GM23338 (cell line): ENCODE measurements around the gene WASF2. TPM values are rescaled to one million over a fixed set of nuclear protein-coding genes. Genes with fewer than 3 reads are reported as not detected.

Experiments used
- ATAC-seq: fragments of 200-7000 bp; cut with Tn5 transposase; 3 replicates; pipeline ENCODE4 v1.9.1; 2020
- DNase-seq: peaks from one replicate; pipeline ENCODE4 v3.0.0-alpha.2; 2015; ENCODE audit warnings: low spot score
- H2AFZ ChIP-seq: fragments of 200-600 bp; sonication (generic); 2 replicates; pipeline ENCODE4 v1.8.0; 2016; ENCODE audit warnings: antibody characterized with exemption, mild to moderate bottlenecking, moderate library complexity
- H3F3A ChIP-seq: fragments of 200-600 bp; sonication (generic); replicated peaks from 2 replicates; pipeline ENCODE4 v1.8.0; 2017; ENCODE audit warnings: antibody characterized with exemption, mixed run types, low read depth
- H3K27ac ChIP-seq: fragments of 200-600 bp; sonication (generic); 2 replicates; pipeline ENCODE4 v1.6.1; 2016; ENCODE audit warnings: low read depth
- H3K27me3 ChIP-seq: fragments of 200-600 bp; sonication (generic); 2 replicates; pipeline ENCODE4 v1.8.0; 2016; ENCODE audit warnings: mild to moderate bottlenecking, mixed run types, moderate library complexity; ENCODE audit not compliant: insufficient read depth
- H3K36me3 ChIP-seq: fragments of 200-600 bp; sonication (generic); 2 replicates; pipeline ENCODE4 v1.8.0; 2016; ENCODE audit warnings: mild to moderate bottlenecking; ENCODE audit not compliant: insufficient read depth
- H3K4me1 ChIP-seq: fragments of 200-600 bp; sonication (generic); 2 replicates; pipeline ENCODE4 v1.8.0; 2016; ENCODE audit warnings: mild to moderate bottlenecking, moderate library complexity; ENCODE audit not compliant: insufficient read depth
- H3K4me2 ChIP-seq: fragments of 200-600 bp; sonication (generic); 2 replicates; pipeline ENCODE4 v1.7.1; 2017; ENCODE audit warnings: mixed run types
- H3K4me3 ChIP-seq: fragments of 200-600 bp; sonication (generic); 2 replicates; pipeline ENCODE4 v1.6.1; 2016; ENCODE audit warnings: mixed run types
- H3K79me2 ChIP-seq: fragments of 200-600 bp; sonication (generic); replicated peaks from 2 replicates; pipeline ENCODE4 v1.8.0; 2017; ENCODE audit warnings: mild to moderate bottlenecking; ENCODE audit not compliant: insufficient read depth
- H3K9me2 ChIP-seq: fragments of 200-600 bp; sonication (generic); 2 replicates; pipeline ENCODE4 v1.8.0; 2017; ENCODE audit not compliant: insufficient read depth
- H4K20me1 ChIP-seq: fragments of 200-600 bp; sonication (generic); replicated peaks from 2 replicates; pipeline ENCODE4 v1.8.0; 2017; ENCODE audit warnings: mild to moderate bottlenecking; ENCODE audit not compliant: insufficient read depth
- H3K27ac Mint-ChIP-seq: 2 replicates; pipeline ENCODE4 v1.8.0; 2020; ENCODE audit warnings: inconsistent platforms, mild to moderate bottlenecking, moderate library complexity, mixed read lengths
- H3K27me3 Mint-ChIP-seq: 3 replicates; pipeline ENCODE4 v1.8.0; 2022; ENCODE audit warnings: low read depth, mild to moderate bottlenecking, moderate library complexity, mixed read lengths, inconsistent platforms; ENCODE audit not compliant: insufficient read depth, poor library complexity
- H3K36me3 Mint-ChIP-seq: 3 replicates; pipeline ENCODE4 v1.8.0; 2021; ENCODE audit warnings: low read depth, mild to moderate bottlenecking, inconsistent platforms, moderate library complexity, mixed read lengths
- H3K4me1 Mint-ChIP-seq: 3 replicates; pipeline ENCODE4 v1.8.0; 2020; ENCODE audit warnings: mild to moderate bottlenecking, inconsistent platforms, mixed read lengths
- H3K4me3 Mint-ChIP-seq: 3 replicates; pipeline ENCODE4 v1.8.0; 2021; ENCODE audit warnings: moderate library complexity, mild to moderate bottlenecking, inconsistent platforms, mixed read lengths
- H3K9me3 Mint-ChIP-seq: 3 replicates; pipeline ENCODE4 v1.8.0; 2020; ENCODE audit warnings: moderate library complexity, mild to moderate bottlenecking, inconsistent platforms, mixed read lengths
- CREB1 ChIP-seq: fragments of 250-450 bp; sonication (Bioruptor Pico); IDR thresholded peaks from 2 replicates; pipeline ENCODE4 v1.5.0; 2020; ENCODE audit warnings: low read depth, mild to moderate bottlenecking, moderate library complexity
- EZH2 ChIP-seq: fragments of 200-600 bp; sonication (generic); IDR thresholded peaks from one replicate; pipeline ENCODE4 v1.8.0; 2017; ENCODE audit warnings: antibody characterized with exemption, mild to moderate bottlenecking, low read depth; ENCODE audit not compliant: unreplicated experiment
- EZH2phosphoT487 ChIP-seq: fragments of 200-600 bp; sonication (generic); IDR thresholded peaks from one replicate; pipeline ENCODE4 v1.8.1; 2018; ENCODE audit warnings: antibody characterized with exemption; ENCODE audit not compliant: unreplicated experiment
- POLR2AphosphoS5 ChIP-seq: IDR thresholded peaks from 2 replicates; pipeline ENCODE4 v1.6.1; 2016; ENCODE audit warnings: antibody characterized with exemption, low read depth
- ZNF331 ChIP-seq: fragments of 250-450 bp; sonication (Bioruptor Pico); IDR thresholded peaks from 2 replicates; pipeline ENCODE4 v1.5.0; 2020; ENCODE audit warnings: low read depth, mild to moderate bottlenecking, moderate library complexity
- polyA plus RNA-seq: library from polyadenylated mRNA; unstranded; fragments of >200 nt; fragmentation: Nextera tagmentation; extraction: Ambion mirVana; gene quantifications from 2 replicates; pipeline ENCODE4 v1.2.1, GENCODE V29; 2016
- total RNA-seq: library from RNA; depleted of rRNA; stranded (reverse); fragments of >200 nt; shearing (Covaris generic); gene quantifications from 2 replicates; pipeline ENCODE4 v1.2.3, GENCODE V29; 2014
- TF ChIP-seq, protein P1 (sequence below): IDR thresholded peaks from one replicate; pipeline ENCODE4 v1.6.1; 2018; ENCODE audit warnings: antibody characterized with exemption; ENCODE audit not compliant: unreplicated experiment
- TF ChIP-seq, protein P2 (sequence below): fragments of 250-450 bp; sonication (Bioruptor Pico); IDR thresholded peaks from 2 replicates; pipeline ENCODE4 v1.5.0; 2020; ENCODE audit warnings: mild to moderate bottlenecking, moderate library complexity
- TF ChIP-seq, protein P3 (sequence below), 2 experiments: fragments of 200-600 bp in 1 of 2; sonication (generic) in 1 of 2; conservative IDR thresholded peaks; 2 replicates each; pipeline versions ENCODE4 v1.5.1 to v1.6.1; 2016 to 2017; ENCODE audit warnings: antibody characterized with exemption in 2 of 2, low read depth in 2 of 2, mild to moderate bottlenecking in 2 of 2, moderate library complexity in 1 of 2

WASF2 gene
- total and polyA plus RNA-seq, 2 experiments from 2014 or later = 40.9 to 95.6 TPM

DNA sequence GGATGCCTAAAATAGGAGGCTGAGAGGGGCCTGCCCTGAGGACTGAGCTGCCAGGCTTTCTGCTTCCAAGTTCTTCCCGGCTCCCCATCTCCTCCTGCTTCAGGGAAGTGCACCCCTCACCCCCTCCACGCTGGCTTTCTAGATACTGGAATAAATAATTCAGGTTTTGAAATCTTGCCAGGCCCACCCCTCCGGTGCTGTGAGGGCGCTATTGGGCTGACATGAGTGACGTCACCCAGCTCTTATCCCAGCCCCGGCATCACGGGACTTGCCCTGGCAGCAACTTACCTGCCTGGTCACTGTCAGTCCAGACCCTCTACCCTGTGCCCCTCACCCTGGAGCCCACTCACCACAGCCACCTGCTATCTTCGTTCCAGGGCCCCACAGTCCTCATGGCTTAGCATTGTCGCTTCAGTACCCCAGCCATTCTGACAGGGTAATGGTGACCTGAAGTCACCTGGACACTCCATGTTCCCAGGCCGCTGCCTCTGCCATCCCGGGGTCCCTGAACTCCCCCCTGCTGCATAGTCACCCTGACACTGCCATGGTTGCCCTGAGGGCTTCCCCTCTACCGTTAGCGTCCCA, 98.4 kb downstream of the WASF2 start:
- DNase-seq = peak; percentile 90
- H3K4me3 ChIP-seq = peak overlapping the region; percentile 94
- Mint-ChIP-seq H3K36me3 (peaks cover 5% of the 10 kb centered on the region; the same call in 1 of the 3 replicates), H3K4me3 (peak overlapping the region; percentile 92), H3K9me3 (peaks cover 3% of the 10 kb centered on the region; the same call in 2 of the 3 replicates), H3K27ac (peak overlapping the region; percentile 82; the same call in 1 of the 2 replicates), H3K27me3 (peaks cover 33% of the 10 kb centered on the region), H3K4me1 (peaks cover 26% of the 10 kb centered on the region)
- H3F3A ChIP-seq = peaks cover 5% of the 10 kb centered on the region; the same call in 1 of the 2 replicates
- no peaks in the 10 kb centered on the region for H4K20me1 ChIP-seq
- TF ChIP-seq, protein P1, sequence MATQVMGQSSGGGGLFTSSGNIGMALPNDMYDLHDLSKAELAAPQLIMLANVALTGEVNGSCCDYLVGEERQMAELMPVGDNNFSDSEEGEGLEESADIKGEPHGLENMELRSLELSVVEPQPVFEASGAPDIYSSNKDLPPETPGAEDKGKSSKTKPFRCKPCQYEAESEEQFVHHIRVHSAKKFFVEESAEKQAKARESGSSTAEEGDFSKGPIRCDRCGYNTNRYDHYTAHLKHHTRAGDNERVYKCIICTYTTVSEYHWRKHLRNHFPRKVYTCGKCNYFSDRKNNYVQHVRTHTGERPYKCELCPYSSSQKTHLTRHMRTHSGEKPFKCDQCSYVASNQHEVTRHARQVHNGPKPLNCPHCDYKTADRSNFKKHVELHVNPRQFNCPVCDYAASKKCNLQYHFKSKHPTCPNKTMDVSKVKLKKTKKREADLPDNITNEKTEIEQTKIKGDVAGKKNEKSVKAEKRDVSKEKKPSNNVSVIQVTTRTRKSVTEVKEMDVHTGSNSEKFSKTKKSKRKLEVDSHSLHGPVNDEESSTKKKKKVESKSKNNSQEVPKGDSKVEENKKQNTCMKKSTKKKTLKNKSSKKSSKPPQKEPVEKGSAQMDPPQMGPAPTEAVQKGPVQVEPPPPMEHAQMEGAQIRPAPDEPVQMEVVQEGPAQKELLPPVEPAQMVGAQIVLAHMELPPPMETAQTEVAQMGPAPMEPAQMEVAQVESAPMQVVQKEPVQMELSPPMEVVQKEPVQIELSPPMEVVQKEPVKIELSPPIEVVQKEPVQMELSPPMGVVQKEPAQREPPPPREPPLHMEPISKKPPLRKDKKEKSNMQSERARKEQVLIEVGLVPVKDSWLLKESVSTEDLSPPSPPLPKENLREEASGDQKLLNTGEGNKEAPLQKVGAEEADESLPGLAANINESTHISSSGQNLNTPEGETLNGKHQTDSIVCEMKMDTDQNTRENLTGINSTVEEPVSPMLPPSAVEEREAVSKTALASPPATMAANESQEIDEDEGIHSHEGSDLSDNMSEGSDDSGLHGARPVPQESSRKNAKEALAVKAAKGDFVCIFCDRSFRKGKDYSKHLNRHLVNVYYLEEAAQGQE = no peak
- TF ChIP-seq CREB1 (CRISPR knock-in tag) (peak; percentile 95), POLR2AphosphoS5 (0 out of 2 replicates have a peak, but pooled peaks have one; percentile 10), EZH2 (no peak), EZH2phosphoT487 (no peak), ZNF331 (CRISPR knock-in tag) (no peak)
- TF ChIP-seq, protein P2, sequence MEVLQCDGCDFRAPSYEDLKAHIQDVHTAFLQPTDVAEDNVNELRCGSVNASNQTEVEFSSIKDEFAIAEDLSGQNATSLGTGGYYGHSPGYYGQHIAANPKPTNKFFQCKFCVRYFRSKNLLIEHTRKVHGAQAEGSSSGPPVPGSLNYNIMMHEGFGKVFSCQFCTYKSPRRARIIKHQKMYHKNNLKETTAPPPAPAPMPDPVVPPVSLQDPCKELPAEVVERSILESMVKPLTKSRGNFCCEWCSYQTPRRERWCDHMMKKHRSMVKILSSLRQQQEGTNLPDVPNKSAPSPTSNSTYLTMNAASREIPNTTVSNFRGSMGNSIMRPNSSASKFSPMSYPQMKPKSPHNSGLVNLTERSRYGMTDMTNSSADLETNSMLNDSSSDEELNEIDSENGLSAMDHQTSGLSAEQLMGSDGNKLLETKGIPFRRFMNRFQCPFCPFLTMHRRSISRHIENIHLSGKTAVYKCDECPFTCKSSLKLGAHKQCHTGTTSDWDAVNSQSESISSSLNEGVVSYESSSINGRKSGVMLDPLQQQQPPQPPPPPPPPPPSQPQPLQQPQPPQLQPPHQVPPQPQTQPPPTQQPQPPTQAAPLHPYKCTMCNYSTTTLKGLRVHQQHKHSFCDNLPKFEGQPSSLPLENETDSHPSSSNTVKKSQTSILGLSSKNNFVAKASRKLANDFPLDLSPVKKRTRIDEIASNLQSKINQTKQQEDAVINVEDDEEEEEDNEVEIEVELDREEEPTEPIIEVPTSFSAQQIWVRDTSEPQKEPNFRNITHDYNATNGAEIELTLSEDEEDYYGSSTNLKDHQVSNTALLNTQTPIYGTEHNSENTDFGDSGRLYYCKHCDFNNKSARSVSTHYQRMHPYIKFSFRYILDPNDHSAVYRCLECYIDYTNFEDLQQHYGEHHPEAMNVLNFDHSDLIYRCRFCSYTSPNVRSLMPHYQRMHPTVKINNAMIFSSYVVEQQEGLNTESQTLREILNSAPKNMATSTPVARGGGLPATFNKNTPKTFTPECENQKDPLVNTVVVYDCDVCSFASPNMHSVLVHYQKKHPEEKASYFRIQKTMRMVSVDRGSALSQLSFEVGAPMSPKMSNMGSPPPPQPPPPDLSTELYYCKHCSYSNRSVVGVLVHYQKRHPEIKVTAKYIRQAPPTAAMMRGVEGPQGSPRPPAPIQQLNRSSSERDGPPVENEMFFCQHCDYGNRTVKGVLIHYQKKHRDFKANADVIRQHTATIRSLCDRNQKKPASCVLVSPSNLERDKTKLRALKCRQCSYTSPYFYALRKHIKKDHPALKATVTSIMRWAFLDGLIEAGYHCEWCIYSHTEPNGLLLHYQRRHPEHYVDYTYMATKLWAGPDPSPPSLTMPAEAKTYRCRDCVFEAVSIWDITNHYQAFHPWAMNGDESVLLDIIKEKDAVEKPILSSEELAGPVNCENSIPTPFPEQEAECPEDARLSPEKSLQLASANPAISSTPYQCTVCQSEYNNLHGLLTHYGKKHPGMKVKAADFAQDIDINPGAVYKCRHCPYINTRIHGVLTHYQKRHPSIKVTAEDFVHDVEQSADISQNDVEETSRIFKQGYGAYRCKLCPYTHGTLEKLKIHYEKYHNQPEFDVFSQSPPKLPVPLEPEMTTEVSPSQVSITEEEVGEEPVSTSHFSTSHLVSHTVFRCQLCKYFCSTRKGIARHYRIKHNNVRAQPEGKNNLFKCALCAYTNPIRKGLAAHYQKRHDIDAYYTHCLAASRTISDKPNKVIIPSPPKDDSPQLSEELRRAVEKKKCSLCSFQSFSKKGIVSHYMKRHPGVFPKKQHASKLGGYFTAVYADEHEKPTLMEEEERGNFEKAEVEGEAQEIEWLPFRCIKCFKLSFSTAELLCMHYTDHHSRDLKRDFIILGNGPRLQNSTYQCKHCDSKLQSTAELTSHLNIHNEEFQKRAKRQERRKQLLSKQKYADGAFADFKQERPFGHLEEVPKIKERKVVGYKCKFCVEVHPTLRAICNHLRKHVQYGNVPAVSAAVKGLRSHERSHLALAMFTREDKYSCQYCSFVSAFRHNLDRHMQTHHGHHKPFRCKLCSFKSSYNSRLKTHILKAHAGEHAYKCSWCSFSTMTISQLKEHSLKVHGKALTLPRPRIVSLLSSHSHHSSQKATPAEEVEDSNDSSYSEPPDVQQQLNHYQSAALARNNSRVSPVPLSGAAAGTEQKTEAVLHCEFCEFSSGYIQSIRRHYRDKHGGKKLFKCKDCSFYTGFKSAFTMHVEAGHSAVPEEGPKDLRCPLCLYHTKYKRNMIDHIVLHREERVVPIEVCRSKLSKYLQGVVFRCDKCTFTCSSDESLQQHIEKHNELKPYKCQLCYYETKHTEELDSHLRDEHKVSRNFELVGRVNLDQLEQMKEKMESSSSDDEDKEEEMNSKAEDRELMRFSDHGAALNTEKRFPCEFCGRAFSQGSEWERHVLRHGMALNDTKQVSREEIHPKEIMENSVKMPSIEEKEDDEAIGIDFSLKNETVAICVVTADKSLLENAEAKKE (CRISPR knock-in tag) = no peak
- TF ChIP-seq, protein P3, sequence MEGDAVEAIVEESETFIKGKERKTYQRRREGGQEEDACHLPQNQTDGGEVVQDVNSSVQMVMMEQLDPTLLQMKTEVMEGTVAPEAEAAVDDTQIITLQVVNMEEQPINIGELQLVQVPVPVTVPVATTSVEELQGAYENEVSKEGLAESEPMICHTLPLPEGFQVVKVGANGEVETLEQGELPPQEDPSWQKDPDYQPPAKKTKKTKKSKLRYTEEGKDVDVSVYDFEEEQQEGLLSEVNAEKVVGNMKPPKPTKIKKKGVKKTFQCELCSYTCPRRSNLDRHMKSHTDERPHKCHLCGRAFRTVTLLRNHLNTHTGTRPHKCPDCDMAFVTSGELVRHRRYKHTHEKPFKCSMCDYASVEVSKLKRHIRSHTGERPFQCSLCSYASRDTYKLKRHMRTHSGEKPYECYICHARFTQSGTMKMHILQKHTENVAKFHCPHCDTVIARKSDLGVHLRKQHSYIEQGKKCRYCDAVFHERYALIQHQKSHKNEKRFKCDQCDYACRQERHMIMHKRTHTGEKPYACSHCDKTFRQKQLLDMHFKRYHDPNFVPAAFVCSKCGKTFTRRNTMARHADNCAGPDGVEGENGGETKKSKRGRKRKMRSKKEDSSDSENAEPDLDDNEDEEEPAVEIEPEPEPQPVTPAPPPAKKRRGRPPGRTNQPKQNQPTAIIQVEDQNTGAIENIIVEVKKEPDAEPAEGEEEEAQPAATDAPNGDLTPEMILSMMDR (conservative IDR thresholded peaks at IDR 0.05; ENCODE audit: low read depth in 2 of 2) = peak in 1 of 2 experiments; percentile 44; a peak in 2 of 4 replicates
- no peaks in the 10 kb centered on the region for H3K79me2 ChIP-seq
- no peaks in the 10 kb centered on the region for H3K27me3 ChIP-seq
- H3K36me3 ChIP-seq = no peaks in the 10 kb centered on the region
- H2AFZ ChIP-seq = peak overlapping the region; percentile 96
- H3K27ac ChIP-seq = no peak overlapping the region
- H3K4me1 ChIP-seq = peaks cover 11% of the 10 kb centered on the region
- ATAC-seq = peak; percentile 45
- peak overlapping the region; percentile 89 for H3K4me2 ChIP-seq
- no peaks in the 10 kb centered on the region for H3K9me2 ChIP-seq
